GM18502 (cell line): ENCODE measurements around the gene PHYKPL.
"Not testable (repeated sequence)": the region's sequence is repeated elsewhere in the genome, so short reads cannot be mapped to it uniquely, and the experiment has no call there.

Source experiments
- ATAC-seq: cut with Tn5 transposase; IDR thresholded peaks from one replicate; pipeline ENCODE4 v1.9.1; 2021; ENCODE audit warnings: mild to moderate bottlenecking; ENCODE audit not compliant: unreplicated experiment, poor library complexity

PHYKPL gene

GRCh38 chr5:178210073-178210535, 22.5 kb downstream of the PHYKPL start:
- ATAC-seq: no peak

GRCh38 chr5:178209334-178210072, 23.1 kb downstream of the PHYKPL start:
- ATAC-seq: no peak

- ATAC-seq: no peak
Measured at GRCh38 chr5:178208540-178209227, 23.9 kb downstream of the PHYKPL start.

GRCh38 chr5:178207917-178208280, 24.7 kb downstream of the PHYKPL start:
- ATAC-seq: no peak

GRCh38 chr5:178207183-178207916, 25.3 kb downstream of the PHYKPL start:
- ATAC-seq: no peak

GRCh38 chr5:178206166-178207101, 26.2 kb downstream of the PHYKPL start:
- ATAC-seq: no peak

- ATAC-seq: no peak
Measured at GRCh38 chr5:178205749-178206047, 26.9 kb downstream of the PHYKPL start.

GRCh38 chr5:178204935-178205748, 27.5 kb downstream of the PHYKPL start:
- peak; percentile 57 for ATAC-seq

GRCh38 chr5:178204182-178204934, 28.2 kb downstream of the PHYKPL start, which contains the start of gene HNRNPAB:
HNRNPAB (plus strand) TSS chr5:178204533; CDS start chr5:178204838, 305 bp downstream.
- peak; percentile 86 for ATAC-seq

- peak; percentile 13 for ATAC-seq
Measured at GRCh38 chr5:178203670-178204181, 28.9 kb downstream of the PHYKPL start.

GRCh38 chr5:178202541-178202940, 30.1 kb downstream of the PHYKPL start:
- no peak for ATAC-seq

- ATAC-seq: no peak
Measured at GRCh38 chr5:178201927-178202235, 30.7 kb downstream of the PHYKPL start.

- no peak for ATAC-seq
Measured at GRCh38 chr5:178201221-178201926, 31.2 kb downstream of the PHYKPL start.

GRCh38 chr5:178199581-178200434, 32.8 kb downstream of the PHYKPL start:
- no peak for ATAC-seq

- ATAC-seq: no peak
Measured at GRCh38 chr5:178198706-178199105, 33.9 kb downstream of the PHYKPL start.

- not testable (repeated sequence) for ATAC-seq
Measured at GRCh38 chr5:178198151-178198550, 34.5 kb downstream of the PHYKPL start.

GRCh38 chr5:178196986-178197385, 35.6 kb downstream of the PHYKPL start:
- no peak for ATAC-seq
